ENCODE measurements around the gene PUS1. TPM values are rescaled to one million over a fixed set of nuclear protein-coding genes. Genes with fewer than 3 reads are reported as not detected.

PUS1 gene
- total RNA-seq, 6 experiments from 2014 or later: 14.7 to 23.1 (median 17.7) TPM

GRCh38 chr12:131941987-131942341 lies 12.9 kb downstream of the PUS1 start:
- TF ChIP-seq POLR2A (IDR thresholded peaks at IDR 0.05) (no peak), CTCF (IDR thresholded peaks at IDR 0.05) (no peak)
- ATAC-seq (no peak), DNase-seq (no peak)
- Histone ChIP-seq H3K4me1 (no peaks in the 10 kb centered on the region), H3K9me3 (no peaks in the 10 kb centered on the region), H3K27ac (no peak overlapping the region), H3K36me3 (peaks cover 0 to 15% (median 1%) of the 10 kb centered on the region in 4 donors), H3K27me3 (no peaks in the 10 kb centered on the region), H3K4me3 (no peak overlapping the region)
- WGBS (ENCODE audit: insufficient coverage, low coverage, low lambda C conversion rate, missing lambda C conversion rate): 87% methylated on average over 3 of the region's 7 CpGs
- intact Hi-C loops (cut with DNase I): loop anchor here in 1 of 2 donors (10.0 kb wide), 1 partner anchor 87 kb away; no protein-coding TSS in a partner anchor

- Histone ChIP-seq H3K36me3 (peaks cover 0 to 15% (median 1%) of the 10 kb centered on the region in 4 donors), H3K9me3 (no peaks in the 10 kb centered on the region), H3K4me1 (no peaks in the 10 kb centered on the region), H3K27me3 (no peaks in the 10 kb centered on the region), H3K27ac (no peak overlapping the region), H3K4me3 (no peak overlapping the region)
- no peak for DNase-seq
- ATAC-seq: no peak
- no peak for TF ChIP-seq CTCF (IDR thresholded peaks at IDR 0.05)
- no peak for TF ChIP-seq POLR2A (IDR thresholded peaks at IDR 0.05)
- WGBS (ENCODE audit: insufficient coverage, low coverage, low lambda C conversion rate, missing lambda C conversion rate): 96% methylated on average over 5 of the region's 12 CpGs
- intact Hi-C loops (cut with DNase I): loop anchor here in 1 of 2 donors (10.0 kb wide), 1 partner anchor 88 kb away; no protein-coding TSS in a partner anchor
These were observed 13.6 kb downstream of the PUS1 start for GRCh38 chr12:131942671-131943070.

GRCh38 chr12:131943389-131943788 lies 14.3 kb downstream of the PUS1 start:
- Histone ChIP-seq H3K36me3 (peaks cover 0 to 15% (median 1%) of the 10 kb centered on the region in 4 donors), H3K27ac (no peak overlapping the region), H3K4me3 (no peak overlapping the region), H3K4me1 (no peaks in the 10 kb centered on the region), H3K27me3 (no peaks in the 10 kb centered on the region), H3K9me3 (no peaks in the 10 kb centered on the region)
- intact Hi-C loops (cut with DNase I): loop anchor here in 1 of 2 donors (10.0 kb wide), 1 partner anchor 89 kb away; no protein-coding TSS in a partner anchor
- TF ChIP-seq POLR2A (IDR thresholded peaks at IDR 0.05): no peak
- no peak for TF ChIP-seq CTCF (IDR thresholded peaks at IDR 0.05)
- DNase-seq (no peak), ATAC-seq (no peak)
- no CpG with 5 or more reads among the region's 8 CpGs for WGBS (ENCODE audit: insufficient coverage, low coverage, low lambda C conversion rate, missing lambda C conversion rate)

- no peak for DNase-seq
- H3K9me3 ChIP-seq: no peaks in the 10 kb centered on the region
- WGBS (ENCODE audit: insufficient coverage, low coverage, low lambda C conversion rate, missing lambda C conversion rate): 94% methylated on average over 10 of the region's 10 CpGs
- H3K27ac ChIP-seq: no peak overlapping the region
- peaks cover 0 to 15% (median 1%) of the 10 kb centered on the region in 4 donors for H3K36me3 ChIP-seq
- no peaks in the 10 kb centered on the region for H3K27me3 ChIP-seq
- TF ChIP-seq POLR2A (IDR thresholded peaks at IDR 0.05): no peak
- TF ChIP-seq CTCF (IDR thresholded peaks at IDR 0.05): no peak
- intact Hi-C loops (cut with DNase I): loop anchor here in 1 of 2 donors (10.0 kb wide), 1 partner anchor 89 kb away; no protein-coding TSS in a partner anchor
- ATAC-seq: no peak
- no peak overlapping the region for H3K4me3 ChIP-seq
- no peaks in the 10 kb centered on the region for H3K4me1 ChIP-seq
These were observed 14.8 kb downstream of the PUS1 start for GRCh38 chr12:131943876-131944275.

Measured in right lobe of liver (tissue), 6 donors.